Measurements from ENCODE around the gene PPP2R1B. TPM values are rescaled to one million over a fixed set of nuclear protein-coding genes. Genes with fewer than 3 reads are reported as not detected.

Gene PPP2R1B
- total and polyA plus RNA-seq, 7 experiments from 2014 or later = 15.1 to 49.2 (median 33.1) TPM

- H3K4me3 ChIP-seq (ENCODE audit: low read length) = no peak overlapping the region
- CTCF ChIA-PET = interaction anchor here (0.5 to 1.2 kb wide), 2 partner anchors 25 to 195 kb away, joined by 3 to 4 read pairs; no protein-coding TSS in a partner anchor
These were observed 29.4 kb downstream of the PPP2R1B start for GRCh38 chr11:111736621-111737443.

GRCh38 chr11:111736181-111736590 lies 30.0 kb downstream of the PPP2R1B start:
- H3K27ac Mint-ChIP-seq = peak overlapping the region in 7 of 9 donors; percentile 21 to 84 (median 57)
- H3K9me3 Mint-ChIP-seq = no peaks in the 10 kb centered on the region
- no peak for DNase-seq
- Histone ChIP-seq H3K4me1 (ENCODE audit: control insufficient read depth in 2 of 2, insufficient read depth in 2 of 2, low read length in 2 of 2) (no peaks in the 10 kb centered on the region), H3K4me3 (ENCODE audit: low read length) (no peak overlapping the region), H3K27me3 (ENCODE audit: control insufficient read depth in 2 of 2, insufficient read depth in 2 of 2, low read length in 2 of 2) (no peaks in the 10 kb centered on the region), H3K9me3 (ENCODE audit: control insufficient read depth in 2 of 3, low read length in 3 of 3) (no peaks in the 10 kb centered on the region), H3K27ac (ENCODE audit: low read depth, low read length) (no peak overlapping the region), H3K36me3 (ENCODE audit: control insufficient read depth in 2 of 3, insufficient read depth in 3 of 3, low read length in 3 of 3) (peaks cover 0 to 20% (median 0%) of the 10 kb centered on the region in 3 experiments)
- H3K27me3 Mint-ChIP-seq = no peaks in the 10 kb centered on the region
- CTCF ChIA-PET = interaction anchor here (1.2 kb wide), 1 partner anchor 26 kb away, joined by 4 read pairs; no protein-coding TSS in a partner anchor
- intact Hi-C loops (cut with micrococcal nuclease) = no loop called here
- peaks cover 3 to 16% (median 7%) of the 10 kb centered on the region in 5 donors for H3K36me3 Mint-ChIP-seq
- H3K4me3 Mint-ChIP-seq = peak overlapping the region in 1 of 10 donors; percentile 10
- ATAC-seq = no peak
- H3K4me1 Mint-ChIP-seq = peaks cover 2 to 22% (median 19%) of the 10 kb centered on the region in 7 donors
- POLR2A ChIA-PET = no interaction called here

More at GRCh38 chr11:111736621-111737443, 29.4 kb downstream of the PPP2R1B start:
- intact Hi-C loops (cut with micrococcal nuclease) = no loop called here
- Mint-ChIP-seq H3K27ac (peak overlapping the region in 8 of 9 donors; percentile 44 to 86 (median 63)), H3K4me3 (peak overlapping the region in 1 of 10 donors; percentile 10), H3K27me3 (no peaks in the 10 kb centered on the region), H3K9me3 (no peaks in the 10 kb centered on the region), H3K36me3 (peaks cover 8 to 22% (median 12%) of the 10 kb centered on the region in 5 donors), H3K4me1 (peaks cover 4 to 22% (median 19%) of the 10 kb centered on the region in 7 donors)
- Histone ChIP-seq H3K9me3 (ENCODE audit: control insufficient read depth in 2 of 3, low read length in 3 of 3) (no peaks in the 10 kb centered on the region), H3K27me3 (ENCODE audit: control insufficient read depth in 2 of 2, insufficient read depth in 2 of 2, low read length in 2 of 2) (no peaks in the 10 kb centered on the region), H3K36me3 (ENCODE audit: control insufficient read depth in 2 of 3, insufficient read depth in 3 of 3, low read length in 3 of 3) (peaks cover 0 to 26% (median 0%) of the 10 kb centered on the region in 3 experiments), H3K27ac (ENCODE audit: low read depth, low read length) (no peak overlapping the region), H3K4me1 (ENCODE audit: control insufficient read depth in 2 of 2, insufficient read depth in 2 of 2, low read length in 2 of 2) (no peaks in the 10 kb centered on the region)
- ATAC-seq (no peak), DNase-seq (peak in 1 of 9 donors; percentile 5)
- POLR2A ChIA-PET = no interaction called here

- H3K36me3 Mint-ChIP-seq = peaks cover 0 to 10% (median 4%) of the 10 kb centered on the region in 5 donors
- peak in 2 of 9 donors; percentile 5 to 7 for DNase-seq
- no peaks in the 10 kb centered on the region for H3K4me1 ChIP-seq (ENCODE audit: control insufficient read depth in 2 of 2, insufficient read depth in 2 of 2, low read length in 2 of 2)
- no peaks in the 10 kb centered on the region for H3K27me3 Mint-ChIP-seq
- H3K36me3 ChIP-seq (ENCODE audit: control insufficient read depth in 2 of 3, insufficient read depth in 3 of 3, low read length in 3 of 3) = peaks cover 0 to 13% (median 0%) of the 10 kb centered on the region in 3 experiments
- POLR2A ChIA-PET = no interaction called here
- H3K27ac ChIP-seq (ENCODE audit: low read depth, low read length) = no peak overlapping the region
- ATAC-seq = no peak
- intact Hi-C loops (cut with micrococcal nuclease) = no loop called here
- no peaks in the 10 kb centered on the region for H3K9me3 ChIP-seq (ENCODE audit: control insufficient read depth in 2 of 3, low read length in 3 of 3)
- H3K4me3 Mint-ChIP-seq = no peak overlapping the region
- no peaks in the 10 kb centered on the region for H3K9me3 Mint-ChIP-seq
- H3K27ac Mint-ChIP-seq = peak overlapping the region in 7 of 9 donors; percentile 21 to 85 (median 75)
- CTCF ChIA-PET = interaction anchor here (1.2 kb wide), 1 partner anchor 26 kb away, joined by 4 read pairs; no protein-coding TSS in a partner anchor
- H3K4me1 Mint-ChIP-seq = peaks cover 2 to 22% (median 19%) of the 10 kb centered on the region in 7 donors
- H3K4me3 ChIP-seq (ENCODE audit: low read length) = no peak overlapping the region
- H3K27me3 ChIP-seq (ENCODE audit: control insufficient read depth in 2 of 2, insufficient read depth in 2 of 2, low read length in 2 of 2) = no peaks in the 10 kb centered on the region
These were observed 30.7 kb downstream of the PPP2R1B start for GRCh38 chr11:111735262-111736116.

- DNase-seq (no peak), ATAC-seq (no peak)
- intact Hi-C loops (cut with micrococcal nuclease) = no loop called here
- H3K4me1 ChIP-seq (ENCODE audit: control insufficient read depth in 2 of 2, insufficient read depth in 2 of 2, low read length in 2 of 2) = no peaks in the 10 kb centered on the region
- POLR2A ChIA-PET = no interaction called here
- H3K27ac ChIP-seq (ENCODE audit: low read depth, low read length) = no peak overlapping the region
- peak overlapping the region in 6 of 9 donors; percentile 56 to 85 (median 78) for H3K27ac Mint-ChIP-seq
- no peaks in the 10 kb centered on the region for H3K9me3 Mint-ChIP-seq
- no peaks in the 10 kb centered on the region for H3K9me3 ChIP-seq (ENCODE audit: control insufficient read depth in 2 of 3, low read length in 3 of 3)
- peaks cover 0 to 10% (median 0%) of the 10 kb centered on the region in 3 experiments for H3K36me3 ChIP-seq (ENCODE audit: control insufficient read depth in 2 of 3, insufficient read depth in 3 of 3, low read length in 3 of 3)
- no peaks in the 10 kb centered on the region for H3K27me3 Mint-ChIP-seq
- H3K36me3 Mint-ChIP-seq = peaks cover 0 to 8% (median 2%) of the 10 kb centered on the region in 5 donors
- H3K4me1 Mint-ChIP-seq = peaks cover 1 to 22% (median 19%) of the 10 kb centered on the region in 7 donors
- CTCF ChIA-PET = no interaction called here
- no peaks in the 10 kb centered on the region for H3K27me3 ChIP-seq (ENCODE audit: control insufficient read depth in 2 of 2, insufficient read depth in 2 of 2, low read length in 2 of 2)
- no peak overlapping the region for H3K4me3 ChIP-seq (ENCODE audit: low read length)
- H3K4me3 Mint-ChIP-seq = no peak overlapping the region
These were observed 31.3 kb downstream of the PPP2R1B start for GRCh38 chr11:111734954-111735261.

GRCh38 chr11:111734101-111734953 lies 31.9 kb downstream of the PPP2R1B start:
- ATAC-seq (no peak), DNase-seq (no peak)
- Mint-ChIP-seq H3K36me3 (peaks cover 0 to 6% (median 0%) of the 10 kb centered on the region in 5 donors), H3K27me3 (no peaks in the 10 kb centered on the region), H3K9me3 (no peaks in the 10 kb centered on the region), H3K27ac (peak overlapping the region in 7 of 9 donors; percentile 45 to 85 (median 75)), H3K4me3 (no peak overlapping the region), H3K4me1 (peaks cover 0 to 22% (median 19%) of the 10 kb centered on the region in 7 donors)
- POLR2A ChIA-PET = no interaction called here
- H3K36me3 ChIP-seq (ENCODE audit: control insufficient read depth in 2 of 3, insufficient read depth in 3 of 3, low read length in 3 of 3) = peaks cover 0 to 10% (median 0%) of the 10 kb centered on the region in 3 experiments
- H3K27me3 ChIP-seq (ENCODE audit: control insufficient read depth in 2 of 2, insufficient read depth in 2 of 2, low read length in 2 of 2) = no peaks in the 10 kb centered on the region
- H3K27ac ChIP-seq (ENCODE audit: low read depth, low read length) = no peak overlapping the region
- H3K4me3 ChIP-seq (ENCODE audit: low read length) = no peak overlapping the region
- H3K9me3 ChIP-seq (ENCODE audit: control insufficient read depth in 2 of 3, low read length in 3 of 3) = no peaks in the 10 kb centered on the region
- H3K4me1 ChIP-seq (ENCODE audit: control insufficient read depth in 2 of 2, insufficient read depth in 2 of 2, low read length in 2 of 2) = no peaks in the 10 kb centered on the region
- intact Hi-C loops (cut with micrococcal nuclease) = no loop called here
- CTCF ChIA-PET = no interaction called here

- peaks cover 0 to 22% (median 19%) of the 10 kb centered on the region in 7 donors for H3K4me1 Mint-ChIP-seq
These were observed 32.5 kb downstream of the PPP2R1B start for GRCh38 chr11:111733611-111734088.

More at GRCh38 chr11:111733611-111734088, 32.5 kb downstream of the PPP2R1B start:
- Mint-ChIP-seq H3K36me3 (peaks cover 0 to 3% (median 0%) of the 10 kb centered on the region in 5 donors), H3K27ac (peak overlapping the region in 1 of 9 donors; percentile 45), H3K27me3 (no peaks in the 10 kb centered on the region), H3K4me3 (no peak overlapping the region), H3K9me3 (no peaks in the 10 kb centered on the region)
- no peaks in the 10 kb centered on the region for H3K9me3 ChIP-seq (ENCODE audit: control insufficient read depth in 2 of 3, low read length in 3 of 3)
- no peaks in the 10 kb centered on the region for H3K4me1 ChIP-seq (ENCODE audit: control insufficient read depth in 2 of 2, insufficient read depth in 2 of 2, low read length in 2 of 2)
- H3K36me3 ChIP-seq (ENCODE audit: control insufficient read depth in 2 of 3, insufficient read depth in 3 of 3, low read length in 3 of 3) = peaks cover 0 to 14% (median 0%) of the 10 kb centered on the region in 3 experiments
- ChIA-PET POLR2A (interaction anchor here (1.1 kb wide), 1 partner anchor 15 kb away, joined by 3 read pairs; no protein-coding TSS in a partner anchor), CTCF (no interaction called here)
- intact Hi-C loops (cut with micrococcal nuclease) = no loop called here
- H3K4me3 ChIP-seq (ENCODE audit: low read length) = no peak overlapping the region
- H3K27ac ChIP-seq (ENCODE audit: low read depth, low read length) = no peak overlapping the region
- ATAC-seq = no peak
- no peak for DNase-seq
- H3K27me3 ChIP-seq (ENCODE audit: control insufficient read depth in 2 of 2, insufficient read depth in 2 of 2, low read length in 2 of 2) = no peaks in the 10 kb centered on the region

Data from naive thymus-derived CD4-positive, alpha-beta T cell (primary cell).